ENCODE measurements around the gene NID1. TPM values are rescaled to one million over a fixed set of nuclear protein-coding genes. Genes with fewer than 3 reads are reported as not detected.

NID1 gene
- polyA plus RNA-seq, 1 donor (not counting 4 experiments of a cell fraction or from before 2014, with no cell fraction given) = 1.8 TPM

- no peak for DNase-seq (ENCODE audit: low read depth, low spot score)
- Histone ChIP-seq H3K9ac (ENCODE audit: control insufficient read depth, extremely low read depth, insufficient read depth, low read length) (no peak overlapping the region), H3K36me3 (ENCODE audit: control insufficient read depth in 2 of 2, extremely low read depth in 1 of 2, insufficient read depth in 2 of 2, low read length in 2 of 2) (peaks cover 0 to 1% of the 10 kb centered on the region in 2 experiments), H3K4me2 (ENCODE audit: control insufficient read depth, extremely low read depth, insufficient read depth, low read depth, low read length) (peak overlapping the region; percentile 33), H3K79me2 (ENCODE audit: control insufficient read depth, insufficient read depth, low read length) (no peaks in the 10 kb centered on the region), H3K9me1 (ENCODE audit: control insufficient read depth, extremely low read depth, insufficient read depth, low read length) (peaks cover 2% of the 10 kb centered on the region), H3K4me1 (ENCODE audit: control insufficient read depth, extremely low read depth, insufficient read depth, low read length) (peaks cover 11% of the 10 kb centered on the region), H4K20me1 (ENCODE audit: control insufficient read depth, extremely low read depth, insufficient read depth, low read length) (no peaks in the 10 kb centered on the region), H3K27me3 (ENCODE audit: control insufficient read depth, extremely low read depth, insufficient read depth, low read length) (no peaks in the 10 kb centered on the region), H3K27ac (ENCODE audit: control insufficient read depth, insufficient read depth, low read length) (no peak overlapping the region), H3K4me3 (ENCODE audit: control insufficient read depth in 2 of 3, extremely low read depth in 1 of 3, insufficient read depth in 2 of 3, low read depth in 1 of 3, low read length in 3 of 3) (no peak overlapping the region), H2AFZ (ENCODE audit: control insufficient read depth, low read length) (peak overlapping the region; percentile 24), H3K9me3 (ENCODE audit: control insufficient read depth, low read depth, low read length) (no peaks in the 10 kb centered on the region)
- dilution Hi-C loops (cut with MboI; ENCODE audit: extremely low pct_ligation_motif_present, low sequenced_read_pairs) = no loop called here
- TF ChIP-seq EZH2 (IDR thresholded peaks at IDR 0.05; ENCODE audit: low read length) = no peak
- peak in 1 of 3 experiments; percentile 10 for TF ChIP-seq CTCF (optimal IDR thresholded peaks at IDR 0.05 in 1 of 3, IDR thresholded peaks at IDR 0.05 in 1 of 3, conservative IDR thresholded peaks at IDR 0.05 in 1 of 3; ENCODE audit: extremely low read depth in 1 of 3, insufficient read depth in 2 of 3, low read length in 3 of 3)
- peak; percentile 80 for FAIRE-seq
Measured at GRCh38 chr1:235960809-235961208, 104.1 kb downstream of the NID1 start.

- DNase-seq (ENCODE audit: low read depth, low spot score) (no peak), FAIRE-seq (no peak)
- H3K36me3 ChIP-seq (ENCODE audit: control insufficient read depth in 2 of 2, extremely low read depth in 1 of 2, insufficient read depth in 2 of 2, low read length in 2 of 2) = peaks cover 0 to 1% of the 10 kb centered on the region in 2 experiments
- H2AFZ ChIP-seq (ENCODE audit: control insufficient read depth, low read length) = no peak overlapping the region
- H3K4me2 ChIP-seq (ENCODE audit: control insufficient read depth, extremely low read depth, insufficient read depth, low read depth, low read length) = no peak overlapping the region
- no peaks in the 10 kb centered on the region for H3K79me2 ChIP-seq (ENCODE audit: control insufficient read depth, insufficient read depth, low read length)
- H3K9me1 ChIP-seq (ENCODE audit: control insufficient read depth, extremely low read depth, insufficient read depth, low read length) = peaks cover 2% of the 10 kb centered on the region
- peaks cover 25% of the 10 kb centered on the region for H3K4me1 ChIP-seq (ENCODE audit: control insufficient read depth, extremely low read depth, insufficient read depth, low read length)
- H3K9ac ChIP-seq (ENCODE audit: control insufficient read depth, extremely low read depth, insufficient read depth, low read length) = no peak overlapping the region
- no peaks in the 10 kb centered on the region for H3K27me3 ChIP-seq (ENCODE audit: control insufficient read depth, extremely low read depth, insufficient read depth, low read length)
- no peaks in the 10 kb centered on the region for H4K20me1 ChIP-seq (ENCODE audit: control insufficient read depth, extremely low read depth, insufficient read depth, low read length)
- H3K4me3 ChIP-seq (ENCODE audit: control insufficient read depth in 2 of 3, extremely low read depth in 1 of 3, insufficient read depth in 2 of 3, low read depth in 1 of 3, low read length in 3 of 3) = no peak overlapping the region
- dilution Hi-C loops (cut with MboI; ENCODE audit: extremely low pct_ligation_motif_present, low sequenced_read_pairs) = no loop called here
- TF ChIP-seq CTCF (optimal IDR thresholded peaks at IDR 0.05 in 1 of 3, IDR thresholded peaks at IDR 0.05 in 1 of 3, conservative IDR thresholded peaks at IDR 0.05 in 1 of 3; ENCODE audit: extremely low read depth in 1 of 3, insufficient read depth in 2 of 3, low read length in 3 of 3) (no peak), EZH2 (IDR thresholded peaks at IDR 0.05; ENCODE audit: low read length) (no peak)
- no peak overlapping the region for H3K27ac ChIP-seq (ENCODE audit: control insufficient read depth, insufficient read depth, low read length)
- H3K9me3 ChIP-seq (ENCODE audit: control insufficient read depth, low read depth, low read length) = no peaks in the 10 kb centered on the region
Measured at GRCh38 chr1:235958021-235958420, 106.9 kb downstream of the NID1 start.

All from keratinocyte (primary cell).